GM21576 (cell line): Measurements from ENCODE around the gene NKX6-2.
"Not testable (repeated sequence)": the region's sequence is repeated elsewhere in the genome, so short reads cannot be mapped to it uniquely, and the experiment has no call there.

ENCODE experiments used
- ATAC-seq: cut with Tn5 transposase; IDR thresholded peaks from one replicate; pipeline ENCODE4 v1.9.1; 2021; ENCODE audit warnings: mild to moderate bottlenecking, moderate library complexity; ENCODE audit not compliant: unreplicated experiment

NKX6-2 gene

GRCh38 chr10:132785723-132786475 is at the start of gene NKX6-2:
NKX6-2 (minus strand) TSS chr10:132786147; CDS start chr10:132785948, 199 bp downstream.
- ATAC-seq: no peak

GRCh38 chr10:132834891-132835847 is 49.2 kb upstream of the NKX6-2 start:
- no peak for ATAC-seq

GRCh38 chr10:132834311-132834761 is 48.4 kb upstream of the NKX6-2 start:
- ATAC-seq: no peak

GRCh38 chr10:132833421-132834111 is 47.6 kb upstream of the NKX6-2 start:
- ATAC-seq: no peak

GRCh38 chr10:132832186-132832969 is 46.4 kb upstream of the NKX6-2 start:
- ATAC-seq: no peak

- no peak for ATAC-seq
These were observed 43.5 kb upstream of the NKX6-2 start for GRCh38 chr10:132829403-132829802.

GRCh38 chr10:132828681-132829080 is 42.7 kb upstream of the NKX6-2 start:
- ATAC-seq: no peak

GRCh38 chr10:132827861-132828539 is 42.1 kb upstream of the NKX6-2 start:
- ATAC-seq: no peak

- no peak for ATAC-seq
These were observed 41.5 kb upstream of the NKX6-2 start for GRCh38 chr10:132827423-132827789.

- no peak for ATAC-seq
These were observed 40.8 kb upstream of the NKX6-2 start for GRCh38 chr10:132826524-132827422.

- not testable (repeated sequence) for ATAC-seq
These were observed 40.0 kb upstream of the NKX6-2 start for GRCh38 chr10:132825783-132826523.

- no peak for ATAC-seq
These were observed 34.1 kb upstream of the NKX6-2 start for GRCh38 chr10:132820056-132820455.

- ATAC-seq: no peak
These were observed 31.8 kb upstream of the NKX6-2 start for GRCh38 chr10:132817701-132818211.

GRCh38 chr10:132816718-132817117 is 30.8 kb upstream of the NKX6-2 start:
- no peak for ATAC-seq

GRCh38 chr10:132815168-132815857 is 29.4 kb upstream of the NKX6-2 start:
- ATAC-seq: no peak

GRCh38 chr10:132814469-132814856 is 28.5 kb upstream of the NKX6-2 start:
- ATAC-seq: no peak
